Measurements from ENCODE around the gene ARL13B. TPM values are rescaled to one million over a fixed set of nuclear protein-coding genes. Genes with fewer than 3 reads are reported as not detected.

Gene ARL13B
- total and polyA plus RNA-seq, 2 of the 13 experiments (the other 11 are each of a cell fraction or from before 2014, with no cell fraction given): 2.2 to 9.6 TPM

DNA sequence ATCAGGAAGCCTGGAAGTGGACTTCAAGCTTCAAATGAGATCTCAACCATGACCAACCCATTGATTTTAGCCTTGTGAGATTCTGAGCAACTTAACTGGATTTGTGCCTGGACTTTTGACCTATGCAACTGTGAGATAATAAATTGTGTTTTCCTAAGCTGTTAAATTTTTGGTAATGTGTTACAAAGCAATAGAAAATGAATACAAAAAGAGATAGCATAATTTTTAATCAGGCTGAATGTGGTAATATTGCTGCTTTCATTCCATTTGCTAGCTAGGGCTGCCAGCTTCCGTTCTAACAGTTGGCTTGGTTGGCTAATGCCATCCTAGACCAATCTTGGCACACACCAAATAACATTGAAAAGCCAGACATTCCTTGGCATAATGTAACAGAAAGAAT lies 18.5 kb upstream of the ARL13B start:
- no peak overlapping the region for H3K4me2 ChIP-seq (ENCODE audit: low read depth, low read length)
- H3K36me3 ChIP-seq (replicated peaks in 1 of 2; ENCODE audit: control insufficient read depth in 1 of 2, insufficient read depth in 2 of 2, low read length in 2 of 2): 0 out of 5 replicates have a peak, but pooled peaks cover 0 to 1% of the 10 kb centered on the region in 2 experiments
- no peak overlapping the region for H3K9ac ChIP-seq (ENCODE audit: insufficient read depth, low read depth, low read length)
- no peaks in the 10 kb centered on the region for H3K27me3 ChIP-seq (ENCODE audit: control insufficient read depth in 1 of 2, insufficient read depth in 2 of 2, low read length in 2 of 2)
- BruUV-seq (replicated peaks): no TSS peak
- H4K20me1 ChIP-seq (ENCODE audit: insufficient read depth, low read length): no peaks in the 10 kb centered on the region
- POLR2A ChIA-PET: interaction anchor here (1.1 to 2.9 kb wide), 2 partner anchors 11 to 12 kb away, joined by 3 to 10 read pairs; partner anchors contain the start of gene PROS1
- intact Hi-C loops (cut with micrococcal nuclease; ENCODE audit: unreplicated experiment) (no loop called here), in situ Hi-C loops (cut with HindIII; ENCODE audit: extremely low pct_ligation_motif_present, low pct_unique_long_range_greater_than_20kb) (no loop called here)
- H3K4me3 ChIP-seq (replicated peaks in 1 of 3; ENCODE audit: insufficient read depth in 1 of 3, low read depth in 2 of 3, low read length in 3 of 3): no peak overlapping the region
- no peak for FAIRE-seq
- ATAC-seq: no peak
- DNase-seq (ENCODE audit: low spot score): no peak
- H3K9me3 ChIP-seq (ENCODE audit: low read length): no peaks in the 10 kb centered on the region
- WGBS (ENCODE audit: low lambda C conversion rate): 100% methylated on average over 1 of the region's 1 CpG
- CTCF ChIA-PET (ENCODE audit: low intra/inter-chr PET ratio, low total read pairs): no interaction called here
- H3K27ac ChIP-seq (ENCODE audit: extremely low read length, insufficient read depth, low read length): no peak overlapping the region
- no peaks in the 10 kb centered on the region for H3K79me2 ChIP-seq (ENCODE audit: insufficient read depth, low read length)
- H2AFZ ChIP-seq (ENCODE audit: low read length): no peak overlapping the region
- peaks cover 27% of the 10 kb centered on the region for H3K4me1 ChIP-seq (ENCODE audit: insufficient read depth, low read length)
- TF ChIP-seq HNF4A (CRISPR knock-in tag; IDR thresholded peaks at IDR 0.05) (0 out of 2 replicates have a peak, but pooled peaks have one; percentile 18), PHF8 (CRISPR knock-in tag; IDR thresholded peaks at IDR 0.05) (no peak)

DNA sequence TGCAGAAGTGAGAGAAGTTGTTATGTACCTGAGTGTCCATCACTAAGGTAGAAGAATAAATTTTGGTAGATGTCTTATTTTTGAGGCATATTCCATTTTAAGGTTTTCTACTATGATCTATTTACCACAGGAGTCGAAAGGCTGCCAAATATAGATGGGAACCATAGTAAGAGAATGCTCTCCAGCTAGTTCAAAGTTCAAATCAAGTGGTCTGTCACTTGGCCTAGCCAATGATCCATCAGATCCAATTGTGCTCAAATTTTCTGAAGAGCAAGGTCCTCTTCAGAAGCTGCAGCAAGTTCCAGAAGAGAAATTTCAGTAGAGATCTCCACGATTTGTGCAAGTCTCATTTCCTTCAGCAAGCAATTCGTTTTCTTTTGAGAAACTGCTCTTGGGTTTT lies 17.2 kb upstream of the ARL13B start:
- POLR2A ChIA-PET: interaction anchor here (1.0 to 2.9 kb wide), 3 partner anchors 10 to 17 kb away, joined by 3 to 10 read pairs (median 3); partner anchors contain the start of gene PROS1
- H3K4me2 ChIP-seq (ENCODE audit: low read depth, low read length): no peak overlapping the region
- no peak overlapping the region for H2AFZ ChIP-seq (ENCODE audit: low read length)
- no peak overlapping the region for H3K9ac ChIP-seq (ENCODE audit: insufficient read depth, low read depth, low read length)
- 0 out of 5 replicates have a peak, but pooled peaks cover 1 to 4% of the 10 kb centered on the region in 2 experiments for H3K36me3 ChIP-seq (replicated peaks in 1 of 2; ENCODE audit: control insufficient read depth in 1 of 2, insufficient read depth in 2 of 2, low read length in 2 of 2)
- H3K4me3 ChIP-seq (replicated peaks in 1 of 3; ENCODE audit: insufficient read depth in 1 of 3, low read depth in 2 of 3, low read length in 3 of 3): no peak overlapping the region
- FAIRE-seq (no peak), DNase-seq (ENCODE audit: low spot score) (no peak), ATAC-seq (no peak)
- H3K4me1 ChIP-seq (ENCODE audit: insufficient read depth, low read length): peaks cover 27% of the 10 kb centered on the region
- no peaks in the 10 kb centered on the region for H3K9me3 ChIP-seq (ENCODE audit: low read length)
- intact Hi-C loops (cut with micrococcal nuclease; ENCODE audit: unreplicated experiment) (no loop called here), in situ Hi-C loops (cut with HindIII; ENCODE audit: extremely low pct_ligation_motif_present, low pct_unique_long_range_greater_than_20kb) (no loop called here)
- H3K79me2 ChIP-seq (ENCODE audit: insufficient read depth, low read length): no peaks in the 10 kb centered on the region
- no TSS peak for BruUV-seq (replicated peaks)
- CTCF ChIA-PET (ENCODE audit: low intra/inter-chr PET ratio, low total read pairs): no interaction called here
- H4K20me1 ChIP-seq (ENCODE audit: insufficient read depth, low read length): no peaks in the 10 kb centered on the region
- H3K27me3 ChIP-seq (ENCODE audit: control insufficient read depth in 1 of 2, insufficient read depth in 2 of 2, low read length in 2 of 2): no peaks in the 10 kb centered on the region
- WGBS (ENCODE audit: low lambda C conversion rate): 94% methylated on average over 3 of the region's 3 CpGs
- H3K27ac ChIP-seq (ENCODE audit: extremely low read length, insufficient read depth, low read length): no peak overlapping the region
- TF ChIP-seq ZNF530 (CRISPR knock-in tag; IDR thresholded peaks at IDR 0.05; ENCODE audit: low read depth): no peak
- no peak for TF ChIP-seq IKZF1 (IDR thresholded peaks at IDR 0.05)
- TF ChIP-seq GATA4 (IDR thresholded peaks at IDR 0.05; ENCODE audit: borderline replicate concordance, low read depth): no peak
- no peak for TF ChIP-seq MYNN (CRISPR knock-in tag; IDR thresholded peaks at IDR 0.05; ENCODE audit: low read depth)
- no peak for TF ChIP-seq RFX5 (IDR thresholded peaks at IDR 0.05; ENCODE audit: low read depth, low read length)
- TF ChIP-seq ZBTB3 (CRISPR knock-in tag; IDR thresholded peaks at IDR 0.05; ENCODE audit: borderline replicate concordance, low read depth): no peak
- no peak for TF ChIP-seq EP300 (IDR thresholded peaks at IDR 0.05; ENCODE audit: low read depth in 2 of 2, low read length in 2 of 2)
- no peak for TF ChIP-seq EP300 (CRISPR knock-in tag; IDR thresholded peaks at IDR 0.05; ENCODE audit: borderline replicate concordance)
- TF ChIP-seq FOXA1 (IDR thresholded peaks at IDR 0.05): no peak
- TF ChIP-seq FOXA1 (CRISPR knock-in tag; IDR thresholded peaks at IDR 0.05): no peak
- no peak for TF ChIP-seq ZFP37 (CRISPR knock-in tag; IDR thresholded peaks at IDR 0.05; ENCODE audit: borderline replicate concordance)
- no peak for TF ChIP-seq DR1 (CRISPR knock-in tag; IDR thresholded peaks at IDR 0.05)
- TF ChIP-seq ZNF737 (CRISPR knock-in tag; IDR thresholded peaks at IDR 0.05; ENCODE audit: borderline replicate concordance): no peak
- no peak for TF ChIP-seq MATR3 (CRISPR knock-in tag; IDR thresholded peaks at IDR 0.05)
- TF ChIP-seq, protein P1, sequence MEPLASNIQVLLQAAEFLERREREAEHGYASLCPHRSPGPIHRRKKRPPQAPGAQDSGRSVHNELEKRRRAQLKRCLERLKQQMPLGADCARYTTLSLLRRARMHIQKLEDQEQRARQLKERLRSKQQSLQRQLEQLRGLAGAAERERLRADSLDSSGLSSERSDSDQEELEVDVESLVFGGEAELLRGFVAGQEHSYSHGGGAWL (CRISPR knock-in tag; IDR thresholded peaks at IDR 0.05): no peak
- no peak for TF ChIP-seq ZNF468 (CRISPR knock-in tag; IDR thresholded peaks at IDR 0.05)
- no peak for TF ChIP-seq ZNF777 (CRISPR knock-in tag; IDR thresholded peaks at IDR 0.05)
- TF ChIP-seq ZNF567 (CRISPR knock-in tag; IDR thresholded peaks at IDR 0.05; ENCODE audit: borderline replicate concordance): no peak
- TF ChIP-seq, protein P2, sequence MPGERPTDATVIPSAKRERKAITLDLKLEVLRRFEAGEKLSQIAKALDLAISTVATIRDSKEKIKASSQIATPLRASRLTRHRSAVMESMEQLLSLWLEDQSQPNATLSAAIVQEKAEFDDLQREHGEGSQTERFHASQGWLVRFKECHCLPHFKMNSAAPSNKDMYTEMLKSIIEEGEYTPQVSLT (CRISPR knock-in tag; IDR thresholded peaks at IDR 0.05; ENCODE audit: borderline replicate concordance, low read depth): no peak
- TF ChIP-seq ZNF10 (CRISPR knock-in tag; IDR thresholded peaks at IDR 0.05; ENCODE audit: borderline replicate concordance, low read depth): no peak
